HG03103 (cell line): Measurements from ENCODE around the gene HBS1L.

Experiments used
- ATAC-seq: cut with Tn5 transposase; IDR thresholded peaks from one replicate; pipeline ENCODE4 v1.9.1; 2021; ENCODE audit warnings: low read depth; ENCODE audit not compliant: unreplicated experiment

Gene HBS1L

GRCh38 chr6:134956032-134956431, 98.6 kb downstream of the HBS1L start:
- no peak for ATAC-seq

GRCh38 chr6:134954272-134955000, 100.2 kb downstream of the HBS1L start:
- no peak for ATAC-seq

DNA sequence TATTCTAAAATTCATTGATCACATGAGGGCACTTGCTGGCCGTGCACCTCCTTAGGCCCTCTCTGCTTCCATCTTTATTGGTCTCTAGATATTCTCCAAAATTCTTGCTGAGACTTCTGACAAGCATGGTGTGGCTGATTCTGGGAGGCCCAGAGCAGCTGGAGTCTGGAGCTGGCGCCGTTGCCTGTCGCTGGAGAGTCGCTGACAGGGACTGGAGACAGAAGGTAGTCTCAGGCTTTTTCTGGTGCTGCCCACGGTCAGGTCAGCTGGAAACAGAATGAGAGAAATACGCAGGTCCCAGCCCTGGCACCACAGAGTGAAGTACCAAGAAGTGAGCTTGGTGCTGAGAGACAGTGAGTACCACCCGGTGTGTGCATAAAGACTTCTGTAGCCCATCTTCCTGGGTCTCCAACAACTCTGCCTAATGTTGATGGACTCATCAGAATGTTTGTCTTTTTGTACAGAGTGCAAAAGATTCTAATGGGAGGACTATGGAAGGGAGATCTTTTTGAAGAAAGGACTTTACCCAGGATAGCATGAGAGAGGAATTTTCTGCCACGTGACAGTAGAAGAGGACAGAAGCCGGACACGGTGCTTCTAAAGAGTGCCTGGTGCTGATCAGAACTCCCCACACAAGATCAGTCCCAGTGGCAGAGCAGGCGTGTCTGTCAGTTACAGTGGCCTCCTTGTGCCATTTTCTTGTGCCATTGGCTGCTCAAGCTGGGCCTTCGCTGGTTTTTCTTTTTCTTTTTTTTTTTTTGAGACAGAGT, 102.9 kb downstream of the HBS1L start:
- ATAC-seq, result no peak

- ATAC-seq, result no peak
Observed at GRCh38 chr6:134950482-134950881, 104.1 kb downstream of the HBS1L start.

GRCh38 chr6:134949927-134950326, 104.7 kb downstream of the HBS1L start, which contains the start of gene ALDH8A1:
Gene ALDH8A1, minus strand, starts transcription at chr6:134950101. Its CDS starts 48 bp downstream, at chr6:134950053.
- ATAC-seq, result no peak

DNA sequence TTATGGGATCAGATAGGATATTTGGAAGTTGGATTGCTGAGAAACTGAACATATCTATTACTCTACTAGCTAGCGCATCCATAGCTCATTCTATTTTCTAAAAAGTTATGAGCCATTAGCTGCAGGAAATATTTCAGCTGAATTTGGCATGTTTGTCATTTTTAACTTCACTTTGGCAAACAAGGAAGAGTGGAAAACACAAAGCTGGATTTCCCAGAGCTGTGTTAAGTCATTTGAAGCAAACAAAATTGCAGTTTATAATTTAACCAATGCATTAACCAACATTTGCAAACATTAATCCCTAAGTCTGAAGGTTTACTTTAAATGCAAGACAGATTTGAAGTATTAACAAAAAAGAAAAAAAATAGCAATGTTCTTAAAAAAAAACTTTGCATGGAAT, 105.9 kb downstream of the HBS1L start:
- ATAC-seq, result no peak

- no peak for ATAC-seq
Observed at GRCh38 chr6:134948142-134948541, 106.5 kb downstream of the HBS1L start.

GRCh38 chr6:134945045-134945444, 109.6 kb downstream of the HBS1L start:
- ATAC-seq, result no peak

- no peak for ATAC-seq
Observed at GRCh38 chr6:134943522-134944111, 111.0 kb downstream of the HBS1L start.

GRCh38 chr6:134938896-134939295, 115.7 kb downstream of the HBS1L start:
- no peak for ATAC-seq

- no peak for ATAC-seq
Observed at GRCh38 chr6:134937426-134937825, 117.2 kb downstream of the HBS1L start.

- ATAC-seq, result no peak
Observed at GRCh38 chr6:134936931-134937330, 117.7 kb downstream of the HBS1L start.

DNA sequence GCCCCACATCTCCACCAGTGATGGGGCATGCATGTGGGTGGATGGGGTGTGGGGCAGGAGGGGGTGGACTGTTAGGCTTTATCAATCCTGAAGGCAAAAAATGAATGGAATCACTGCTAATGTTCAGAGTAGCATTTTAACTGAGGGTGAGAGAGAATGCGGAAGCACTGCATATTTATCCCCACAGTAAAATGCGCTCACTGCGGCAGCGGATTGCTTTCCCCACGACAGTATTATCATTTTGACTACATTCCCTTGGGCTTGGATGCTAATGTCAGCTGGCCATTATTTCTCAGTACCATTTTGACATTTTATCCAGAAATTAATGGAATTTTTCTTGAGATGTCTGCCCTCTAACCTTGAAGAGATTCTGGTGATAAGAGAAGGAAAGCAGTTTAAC, 118.1 kb downstream of the HBS1L start:
- no peak for ATAC-seq

DNA sequence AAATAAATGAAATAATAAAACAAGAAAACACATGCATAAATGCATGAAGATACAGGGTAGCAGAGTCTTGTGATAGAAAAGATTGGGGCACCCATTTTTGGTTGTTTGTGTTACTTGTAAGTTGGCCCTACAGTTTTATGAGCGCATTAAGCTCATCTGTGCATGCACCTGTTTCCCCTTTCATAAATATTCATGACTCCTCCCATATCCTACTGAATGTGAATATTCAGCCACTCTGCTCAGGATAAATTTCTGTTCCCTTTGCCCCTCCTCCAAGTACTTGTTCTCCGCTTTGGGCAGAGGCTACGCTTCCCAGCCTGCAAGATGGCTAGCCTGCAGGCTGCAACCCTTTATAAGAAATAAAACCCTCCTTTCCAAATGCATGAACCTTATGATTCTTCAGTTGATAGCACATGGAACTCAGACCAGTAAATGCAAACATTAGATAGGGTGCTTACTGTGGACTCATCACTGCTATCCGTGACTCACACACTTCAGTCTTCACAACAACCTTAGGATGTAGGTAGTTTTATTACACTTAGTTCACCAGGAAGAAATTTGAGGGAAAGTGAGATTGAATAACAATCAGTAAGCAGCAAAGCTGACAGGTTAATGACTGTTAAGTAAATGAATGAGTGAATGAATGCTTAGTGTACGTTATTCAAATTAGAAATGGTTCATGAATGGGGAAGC, 119.7 kb downstream of the HBS1L start:
- ATAC-seq, result no peak

- no peak for ATAC-seq
Observed at GRCh38 chr6:134932535-134933470, 121.8 kb downstream of the HBS1L start.

DNA sequence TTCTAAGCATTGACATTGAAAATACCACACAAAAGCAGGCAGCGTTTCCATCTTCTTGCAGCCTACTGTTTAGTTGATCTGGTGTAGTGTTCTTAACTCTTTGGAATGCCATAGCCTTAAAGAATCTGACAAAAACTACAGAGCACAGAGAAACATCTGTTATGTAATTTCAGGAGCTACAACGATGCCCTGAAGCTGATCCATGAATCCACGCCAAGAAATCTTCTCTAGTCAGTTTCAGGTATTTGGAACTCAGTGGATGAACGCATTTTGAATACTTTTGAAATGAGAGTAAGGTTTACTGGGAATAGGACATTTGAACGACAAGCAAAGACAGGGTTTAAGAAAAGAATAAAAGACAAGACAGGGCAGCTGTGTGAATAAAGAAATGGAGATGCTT, 122.5 kb downstream of the HBS1L start:
- ATAC-seq, result no peak

GRCh38 chr6:134930463-134930862, 124.2 kb downstream of the HBS1L start:
- ATAC-seq, result no peak

DNA sequence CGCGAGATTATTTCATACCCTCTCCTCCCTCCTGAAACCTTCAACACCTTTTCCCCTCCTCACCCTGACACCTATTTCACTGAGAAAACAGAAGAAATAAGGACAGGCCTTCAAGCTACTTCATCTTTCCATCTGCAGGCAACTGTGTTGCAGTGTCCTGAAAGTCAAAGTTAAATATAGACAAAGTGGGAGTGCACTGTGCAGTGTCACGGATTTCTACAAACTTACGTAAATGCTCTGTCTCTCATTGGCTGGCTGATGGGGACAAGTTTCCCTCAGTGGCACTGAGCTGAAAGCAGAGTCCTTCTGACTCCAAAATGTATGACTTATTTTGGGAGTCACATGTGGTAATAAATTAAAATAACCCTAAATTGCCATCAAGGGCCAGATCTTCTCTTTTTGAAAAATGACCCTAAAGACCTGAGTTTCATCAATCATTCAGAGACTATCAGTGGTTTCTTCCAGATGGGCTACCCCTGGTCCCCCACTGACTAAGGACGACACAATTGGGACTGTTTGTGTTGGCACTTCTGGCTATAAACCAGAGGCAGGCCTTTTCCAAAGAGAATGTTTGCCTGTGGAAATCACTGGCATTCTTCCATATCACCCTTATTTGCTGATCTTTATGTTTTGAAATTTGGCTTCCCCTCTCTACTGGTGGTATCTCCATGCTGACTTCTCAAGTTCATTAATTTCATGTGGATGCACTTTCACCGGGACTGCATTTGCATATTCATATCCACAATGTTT, 126.3 kb downstream of the HBS1L start:
- ATAC-seq, result no peak

DNA sequence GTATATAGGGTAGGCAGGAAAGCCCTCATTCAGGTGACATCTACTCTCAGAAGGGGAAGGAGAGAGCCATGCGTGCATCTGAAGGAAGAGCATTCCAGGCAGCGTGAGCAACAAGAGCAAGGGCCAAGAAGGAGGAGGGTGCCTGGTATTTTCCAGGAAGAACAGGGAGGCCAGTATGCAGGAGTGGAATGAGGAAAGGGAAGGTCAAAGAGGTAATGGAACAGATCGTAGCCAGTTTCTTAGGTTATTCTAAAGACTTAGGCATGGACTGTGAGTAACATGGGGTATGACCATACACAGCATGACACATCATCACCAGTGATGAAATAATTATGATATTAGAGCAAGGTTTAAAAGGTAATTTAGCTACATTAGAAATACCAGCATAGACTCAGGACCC, 128.8 kb downstream of the HBS1L start:
- ATAC-seq, result no peak
